Stimulated activated CD8-positive, alpha-beta memory T cell treated with anti-CD3 and anti-CD28 coated beads, Interleukin-7, amount 100 ng/mL, for 48 hours (primary cell): ENCODE data around the gene NPB.

Experiments used
- DNase-seq, 2 donors: peaks; one replicate each; pipeline ENCODE4 v3.0.0-alpha.2; 2020; ENCODE audit warnings: low read depth in 1 of 2; ENCODE audit errors: extremely low read depth in 1 of 2

The NPB gene

DNA sequence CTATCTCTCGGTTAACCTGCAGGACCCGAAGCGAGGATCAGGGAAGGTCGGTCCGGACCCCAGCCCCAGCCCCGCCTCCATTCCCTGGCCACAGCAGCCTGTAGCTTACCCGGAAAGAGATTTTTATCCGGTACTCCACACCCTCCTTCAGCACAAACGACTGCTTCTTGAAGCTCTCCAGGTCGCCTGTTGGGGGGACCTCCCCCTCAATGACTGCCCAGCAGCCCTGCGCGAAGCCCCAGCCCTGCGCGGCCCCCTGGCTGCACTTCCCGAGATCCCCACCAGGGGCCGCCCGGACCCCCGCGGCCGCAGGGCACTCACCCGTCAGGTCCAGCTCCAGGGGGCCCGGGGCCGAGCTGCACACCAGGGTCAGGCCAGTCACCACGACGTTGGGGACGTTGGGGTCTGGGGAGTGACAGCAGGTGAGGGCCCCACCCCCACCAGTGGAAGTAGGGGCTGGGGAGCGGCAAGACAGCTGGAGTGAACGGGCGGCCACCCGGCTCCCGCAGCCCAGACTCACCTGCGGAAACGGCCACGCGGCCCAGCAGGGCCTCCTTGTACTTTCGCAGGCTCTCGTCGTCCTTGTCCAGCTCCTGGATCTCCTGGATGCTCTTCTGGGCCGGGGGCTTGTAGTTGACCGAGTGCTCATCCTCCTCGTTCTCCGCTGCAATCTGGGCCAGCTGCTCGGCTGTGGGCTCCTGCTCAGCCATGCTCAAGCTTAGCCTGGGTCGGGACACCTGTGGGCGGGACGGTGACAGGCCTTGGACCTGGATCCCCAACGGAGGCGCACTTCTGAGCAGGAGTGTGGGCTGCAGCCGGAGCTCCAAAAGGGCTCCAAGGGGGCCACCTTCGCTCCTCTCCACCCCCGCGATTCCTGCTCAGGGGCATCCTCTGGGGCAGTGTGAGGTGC lies 32.6 kb upstream of the NPB start:
- DNase-seq: no peak

DNA sequence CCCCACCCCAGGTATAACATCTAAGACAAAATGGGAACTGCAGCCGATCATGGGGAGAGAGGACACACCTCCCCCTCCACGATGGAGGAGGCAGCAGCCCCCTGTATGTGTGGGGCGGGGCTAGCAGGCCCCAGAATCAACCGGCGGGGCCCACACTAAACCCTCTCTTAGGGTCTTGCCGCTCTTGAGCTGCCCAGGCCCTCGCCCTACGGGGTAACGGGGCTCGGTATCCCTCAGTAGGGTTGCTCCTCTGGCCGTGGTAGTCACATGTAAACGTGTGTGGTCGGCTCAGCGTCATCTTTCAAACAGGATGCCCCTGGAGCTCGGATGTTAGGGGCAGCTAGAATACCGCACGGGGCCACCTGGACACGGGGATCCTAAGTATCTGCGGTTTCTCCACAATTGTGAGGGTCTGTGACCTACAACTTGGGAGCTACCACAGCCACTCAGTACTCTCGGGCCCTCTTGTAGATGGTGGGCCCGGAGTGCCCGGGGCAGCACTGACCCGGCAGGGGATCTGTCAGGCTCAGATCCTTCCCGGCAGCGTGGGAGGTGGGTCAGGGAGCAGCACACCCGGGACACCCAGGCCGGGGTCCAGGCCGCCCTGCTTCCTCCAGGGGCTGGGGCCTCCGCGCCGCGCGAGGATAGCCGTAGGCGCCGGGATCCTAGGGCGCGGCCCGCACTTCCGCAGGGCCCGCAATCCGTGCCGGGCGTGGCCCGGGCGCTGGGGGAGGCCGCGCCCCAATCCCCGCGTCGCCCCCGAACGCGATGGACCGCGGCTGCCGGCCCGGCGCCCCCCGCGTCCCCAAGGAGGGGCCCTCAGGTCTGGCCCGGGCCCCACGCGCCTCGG lies 31.7 kb upstream of the NPB start:
- DNase-seq: no peak

- DNase-seq: no peak
These were observed 31.1 kb upstream of the NPB start, which contains the start of gene ARHGDIA for GRCh38 chr17:81870981-81871386. Gene ARHGDIA, minus strand, starts transcription at chr17:81871337. Its CDS starts 1,407 bp downstream, at chr17:81869930.

GRCh38 chr17:81871387-81872230 lies 30.4 kb upstream of the NPB start:
- peak; percentile 90 to 93 for DNase-seq

GRCh38 chr17:81877569-81877968 lies 24.5 kb upstream of the NPB start:
- DNase-seq: no peak

GRCh38 chr17:81878294-81878693 lies 23.7 kb upstream of the NPB start:
- DNase-seq: no peak

DNA sequence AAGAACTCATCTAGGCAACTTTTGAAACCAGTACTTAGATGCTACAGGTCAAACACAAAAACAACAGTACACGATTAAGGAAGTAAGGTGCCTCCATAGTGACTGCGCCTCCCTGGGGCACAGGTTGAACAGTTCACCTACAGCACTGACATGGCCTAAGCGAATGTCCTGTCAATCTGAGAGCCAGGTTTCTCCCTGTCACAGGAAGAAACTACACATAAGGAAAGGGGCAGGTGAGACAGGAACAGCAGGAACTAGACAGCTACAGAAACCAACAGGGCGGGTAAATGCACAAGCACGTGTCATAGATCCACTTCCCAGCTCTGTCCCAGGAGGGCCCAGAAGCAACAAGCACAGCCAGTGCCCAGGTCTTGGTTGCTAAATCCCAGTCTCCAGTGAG lies 22.9 kb upstream of the NPB start:
- DNase-seq: no peak

- DNase-seq: no peak
These were observed 17.5 kb upstream of the NPB start for GRCh38 chr17:81884520-81884919.

GRCh38 chr17:81884968-81885367 lies 17.1 kb upstream of the NPB start:
- DNase-seq: no peak

- no peak for DNase-seq
These were observed 16.6 kb upstream of the NPB start for GRCh38 chr17:81885454-81885853.

DNA sequence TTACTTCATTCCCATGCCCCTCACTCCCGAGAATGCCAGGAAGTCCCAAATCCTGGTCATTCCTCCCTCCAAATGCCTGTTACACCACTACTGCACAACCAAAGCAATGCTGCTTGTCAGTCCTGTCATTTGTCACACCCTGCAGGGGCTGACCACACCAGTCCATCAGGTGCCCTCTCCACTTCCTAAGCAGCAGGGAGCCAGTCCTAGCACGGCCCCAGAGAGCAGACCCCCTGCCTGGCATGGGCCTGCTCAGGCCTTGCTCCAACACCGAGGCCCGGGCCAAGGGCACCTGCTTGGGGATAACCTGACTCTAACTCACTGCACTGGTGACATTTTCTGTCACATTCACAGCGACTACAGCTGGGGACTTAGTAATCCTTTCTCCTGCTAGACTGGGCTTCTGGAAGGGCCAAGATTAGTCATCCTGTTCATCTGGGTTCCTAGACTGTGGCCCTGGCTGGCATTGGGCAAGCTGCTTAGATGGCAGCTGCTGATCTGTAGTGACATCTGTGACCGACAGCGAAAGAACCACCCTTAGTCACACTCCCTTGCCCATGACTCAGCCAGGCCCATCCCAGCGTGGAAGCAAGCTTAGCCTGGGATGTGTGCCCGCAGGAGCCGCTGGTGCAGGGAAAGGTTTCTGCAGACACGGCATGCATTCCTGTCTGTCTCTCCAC lies 16.0 kb upstream of the NPB start:
- no peak for DNase-seq

DNA sequence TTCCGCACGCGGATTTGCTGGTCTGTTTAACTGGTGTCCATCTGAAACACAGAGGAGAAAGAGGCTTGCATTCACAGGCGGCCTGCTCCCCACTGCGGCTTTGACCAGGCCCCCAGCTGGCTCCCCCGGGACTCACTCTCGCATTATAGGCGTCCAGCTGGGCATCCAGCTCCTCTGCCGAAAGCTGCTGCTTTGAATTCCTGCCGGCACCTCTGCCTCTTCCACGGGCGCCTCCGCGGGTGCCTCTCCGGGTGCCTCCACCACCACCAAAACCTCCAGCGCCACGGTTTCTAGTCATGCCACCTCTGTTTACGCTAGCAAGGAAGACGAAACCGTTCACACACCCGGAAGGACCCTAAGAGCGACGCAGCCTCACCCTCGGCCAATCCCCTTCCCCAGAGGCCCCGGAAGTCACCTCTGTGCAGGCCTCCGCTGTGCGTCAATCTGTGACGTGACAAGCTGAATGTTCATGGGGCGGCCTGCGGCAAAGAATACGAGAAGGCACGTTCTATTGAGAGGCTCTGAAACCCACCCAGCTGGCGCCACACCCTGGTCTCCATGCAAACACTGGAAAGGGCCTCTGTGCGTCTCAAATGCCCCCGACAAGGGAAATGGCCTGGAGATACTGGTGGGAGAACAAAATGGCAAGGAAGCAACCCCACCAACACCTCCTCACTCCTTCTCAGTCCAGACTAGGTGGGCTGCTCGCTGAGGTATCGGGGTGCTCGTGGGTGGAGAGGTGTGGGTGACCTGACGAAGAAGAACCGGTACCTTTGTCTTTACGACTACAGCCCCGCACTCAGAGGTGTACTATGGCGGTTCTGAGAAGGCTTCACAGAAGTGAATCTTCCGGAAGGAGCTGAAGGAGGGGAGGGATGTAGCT lies 13.7 kb upstream of the NPB start:
- DNase-seq: no peak

GRCh38 chr17:81888988-81889595 lies 12.9 kb upstream of the NPB start:
- no peak for DNase-seq

GRCh38 chr17:81889602-81890001 lies 12.4 kb upstream of the NPB start:
- DNase-seq: no peak

DNA sequence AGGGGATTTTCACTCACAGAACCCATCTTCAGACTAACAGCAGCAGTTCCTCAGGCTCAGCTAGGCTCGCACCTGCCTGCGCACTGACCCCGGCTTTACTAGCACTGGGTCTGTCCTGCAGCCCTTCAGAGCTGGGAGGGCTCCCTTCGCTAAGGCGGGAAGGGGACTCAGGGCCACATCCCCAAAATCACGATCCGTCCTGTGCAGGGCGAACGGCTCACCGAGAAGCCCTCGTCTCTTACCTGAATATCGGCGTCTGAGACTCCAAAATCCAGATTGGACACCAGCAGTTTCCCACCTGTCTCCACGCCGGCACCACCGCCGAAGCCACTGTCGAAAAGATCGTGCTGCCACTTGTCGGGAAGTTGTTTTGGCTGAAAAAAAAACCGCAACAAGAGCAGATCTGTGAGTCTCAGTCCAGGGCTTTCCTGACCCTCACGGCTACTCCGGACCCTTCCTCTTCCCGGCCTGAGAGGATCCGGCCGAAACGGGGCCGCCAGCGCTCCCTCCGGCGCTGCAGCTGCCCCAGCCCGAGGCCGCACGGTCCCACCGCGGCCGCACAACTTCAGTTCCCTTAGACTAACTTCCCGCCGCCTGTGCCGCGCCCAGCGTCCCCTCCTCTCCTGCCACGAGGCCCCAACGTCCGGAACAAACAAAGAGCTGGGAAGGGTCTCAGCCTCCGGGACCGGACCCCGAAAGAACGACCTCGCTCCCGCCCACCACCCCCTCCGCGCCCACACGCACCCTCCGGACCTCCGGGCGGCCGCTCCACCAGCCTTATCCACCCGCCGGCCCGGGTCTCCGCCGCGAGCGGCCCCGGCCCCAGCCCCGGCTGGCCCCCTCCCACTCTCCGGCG lies 11.4 kb upstream of the NPB start:
- no peak for DNase-seq

- no peak for DNase-seq
These were observed 10.8 kb upstream of the NPB start for GRCh38 chr17:81891303-81891552.

DNA sequence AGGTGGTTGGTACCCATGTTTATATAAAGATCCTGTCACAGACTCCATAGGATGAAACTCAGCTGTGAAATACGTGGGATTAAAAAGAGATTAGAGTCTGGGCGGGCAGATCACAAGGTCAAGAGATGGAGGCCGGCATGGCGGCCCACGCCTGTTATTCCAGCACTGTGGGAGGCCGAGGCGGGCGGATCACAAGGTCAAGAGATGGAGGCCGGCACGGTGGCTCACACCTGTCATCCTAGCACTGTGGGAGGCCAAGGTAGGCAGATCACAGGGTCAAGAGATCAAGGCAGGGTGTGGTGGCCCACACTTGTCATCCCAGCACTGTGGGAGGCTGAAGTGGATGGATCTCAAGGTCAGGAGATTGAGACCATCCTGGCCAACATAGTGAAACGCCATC lies 6.6 kb upstream of the NPB start:
- no peak for DNase-seq
